Effector memory CD4-positive, alpha-beta T cell (primary cell): ENCODE measurements around the gene ZNF37A.
"Not testable (repeated sequence)": the region's sequence is repeated elsewhere in the genome, so short reads cannot be mapped to it uniquely, and the experiment has no call there.

ENCODE experiments used
- DNase-seq, 3 donors: peaks; one replicate each; pipeline ENCODE4 v3.0.0-alpha.2; 2020
- H3K27ac ChIP-seq: 2 replicates; pipeline ENCODE4 v1.7.0; 2013; ENCODE audit warnings: mild to moderate bottlenecking, low read length, moderate library complexity; ENCODE audit not compliant: insufficient read depth, poor library complexity, severe bottlenecking
- H3K27me3 ChIP-seq: replicated peaks from 2 replicates; pipeline ENCODE4 v1.7.0; 2013; ENCODE audit warnings: mild to moderate bottlenecking, low read length; ENCODE audit not compliant: insufficient read depth, control insufficient read depth, poor library complexity, severe bottlenecking
- H3K36me3 ChIP-seq: 2 replicates; pipeline ENCODE4 v1.7.0; 2013; ENCODE audit warnings: mild to moderate bottlenecking, low read length, moderate library complexity; ENCODE audit not compliant: control insufficient read depth, insufficient read depth
- H3K4me1 ChIP-seq: 2 replicates; pipeline ENCODE4 v1.7.0; 2013; ENCODE audit warnings: low read length, mild to moderate bottlenecking; ENCODE audit not compliant: control insufficient read depth, insufficient read depth, poor library complexity, severe bottlenecking
- H3K4me3 ChIP-seq: 2 replicates; pipeline ENCODE4 v1.7.0; 2013; ENCODE audit warnings: low read length, low read depth, mild to moderate bottlenecking; ENCODE audit not compliant: insufficient read depth, poor library complexity, severe bottlenecking
- H3K9me3 ChIP-seq: 2 replicates; pipeline ENCODE4 v1.7.0; 2013; ENCODE audit warnings: mild to moderate bottlenecking, low read length, moderate library complexity; ENCODE audit not compliant: control insufficient read depth

Gene ZNF37A

GRCh38 chr10:38146579-38147333, 52.6 kb downstream of the ZNF37A start:
- no peak overlapping the region for H3K27ac ChIP-seq
- no peak overlapping the region for H3K4me3 ChIP-seq
- DNase-seq = no peak
- H3K4me1 ChIP-seq = no peaks in the 10 kb centered on the region
- no peaks in the 10 kb centered on the region for H3K9me3 ChIP-seq
- no peaks in the 10 kb centered on the region for H3K27me3 ChIP-seq
- no peaks in the 10 kb centered on the region for H3K36me3 ChIP-seq

GRCh38 chr10:38147686-38148085, 53.5 kb downstream of the ZNF37A start:
- H3K4me1 ChIP-seq = no peaks in the 10 kb centered on the region
- no peaks in the 10 kb centered on the region for H3K9me3 ChIP-seq
- H3K36me3 ChIP-seq = no peaks in the 10 kb centered on the region
- no peaks in the 10 kb centered on the region for H3K27me3 ChIP-seq
- H3K4me3 ChIP-seq = no peak overlapping the region
- no peak for DNase-seq
- no peak overlapping the region for H3K27ac ChIP-seq

GRCh38 chr10:38150891-38151463, 56.8 kb downstream of the ZNF37A start:
- H3K27ac ChIP-seq, H3K9me3 ChIP-seq, H3K4me1 ChIP-seq, H3K36me3 ChIP-seq, H3K27me3 ChIP-seq, H3K4me3 ChIP-seq, DNase-seq: not testable (repeated sequence)

GRCh38 chr10:38156416-38157269, 62.5 kb downstream of the ZNF37A start:
- H3K27me3 ChIP-seq = no peaks in the 10 kb centered on the region
- no peak overlapping the region for H3K4me3 ChIP-seq
- no peak for DNase-seq
- H3K4me1 ChIP-seq = no peaks in the 10 kb centered on the region
- H3K9me3 ChIP-seq = no peaks in the 10 kb centered on the region
- no peak overlapping the region for H3K27ac ChIP-seq
- no peaks in the 10 kb centered on the region for H3K36me3 ChIP-seq

GRCh38 chr10:38157270-38157685, 63.1 kb downstream of the ZNF37A start:
- Histone ChIP-seq H3K27me3 (no peaks in the 10 kb centered on the region), H3K4me1 (no peaks in the 10 kb centered on the region), H3K4me3 (no peak overlapping the region), H3K27ac (no peak overlapping the region), H3K36me3 (no peaks in the 10 kb centered on the region), H3K9me3 (no peaks in the 10 kb centered on the region)
- DNase-seq = no peak

GRCh38 chr10:38159004-38159403, 64.9 kb downstream of the ZNF37A start:
- no peaks in the 10 kb centered on the region for H3K27me3 ChIP-seq
- no peak for DNase-seq
- no peaks in the 10 kb centered on the region for H3K4me1 ChIP-seq
- H3K4me3 ChIP-seq = no peak overlapping the region
- no peaks in the 10 kb centered on the region for H3K36me3 ChIP-seq
- H3K27ac ChIP-seq = no peak overlapping the region
- H3K9me3 ChIP-seq = no peaks in the 10 kb centered on the region

GRCh38 chr10:38163617-38164016, 69.5 kb downstream of the ZNF37A start:
- Histone ChIP-seq H3K4me3 (no peak overlapping the region), H3K27me3 (no peaks in the 10 kb centered on the region)
- DNase-seq = no peak

GRCh38 chr10:38174336-38174735, 80.2 kb downstream of the ZNF37A start:
- Histone ChIP-seq H3K27ac (no peak overlapping the region), H3K9me3 (no peaks in the 10 kb centered on the region), H3K4me1 (no peaks in the 10 kb centered on the region), H3K27me3 (no peaks in the 10 kb centered on the region), H3K36me3 (no peaks in the 10 kb centered on the region), H3K4me3 (no peak overlapping the region)
- DNase-seq = no peak

More at GRCh38 chr10:38163617-38164016, 69.5 kb downstream of the ZNF37A start:
- no peaks in the 10 kb centered on the region for H3K36me3 ChIP-seq
- no peak overlapping the region for H3K27ac ChIP-seq
- H3K4me1 ChIP-seq = no peaks in the 10 kb centered on the region
- no peaks in the 10 kb centered on the region for H3K9me3 ChIP-seq

- H3K27ac ChIP-seq = no peak overlapping the region
- no peaks in the 10 kb centered on the region for H3K36me3 ChIP-seq
- DNase-seq = no peak
- H3K27me3 ChIP-seq = no peaks in the 10 kb centered on the region
- no peaks in the 10 kb centered on the region for H3K4me1 ChIP-seq
- no peaks in the 10 kb centered on the region for H3K9me3 ChIP-seq
- H3K4me3 ChIP-seq = no peak overlapping the region
Measured at GRCh38 chr10:38184477-38184876, 90.3 kb downstream of the ZNF37A start.
